ENCODE results near the gene NPC1L1. TPM values are rescaled to one million over a fixed set of nuclear protein-coding genes. Genes with fewer than 3 reads are reported as not detected.

The NPC1L1 gene
- total and polyA plus RNA-seq, 2 donors from 2014 or later: 0.88 to 2.4 TPM

DNA sequence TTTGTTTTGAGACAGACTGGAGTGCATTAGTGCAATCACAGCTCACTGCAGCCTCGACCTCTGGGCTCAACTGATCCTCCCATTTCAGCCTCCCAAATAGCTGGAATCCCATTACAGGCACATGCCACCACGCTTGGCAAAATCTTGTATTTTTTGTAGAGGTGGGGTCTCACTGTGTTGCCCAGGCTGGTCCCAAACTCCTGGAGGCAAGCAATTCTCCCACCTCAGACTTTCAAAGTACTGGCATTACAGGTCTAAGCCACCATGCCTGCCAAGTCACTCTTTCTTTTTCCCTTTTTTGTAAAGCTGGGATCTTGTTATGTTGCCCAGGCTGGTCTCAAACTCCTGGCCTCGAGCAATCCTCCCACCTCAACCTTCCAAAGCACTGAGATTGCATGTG is 8.3 kb upstream of the NPC1L1 start:
- Histone ChIP-seq H3K36me3 (ENCODE audit: control insufficient read depth in 2 of 3, insufficient read depth in 3 of 3, low read length in 3 of 3) (no peaks in the 10 kb centered on the region), H3K27me3 (ENCODE audit: control insufficient read depth, insufficient read depth, low read length) (no peaks in the 10 kb centered on the region), H3K9me3 (ENCODE audit: control insufficient read depth in 2 of 3, insufficient read depth in 1 of 3, low read length in 3 of 3) (no peaks in the 10 kb centered on the region), H3K4me3 (ENCODE audit: low read length in 3 of 3) (no peak overlapping the region), H3K4me1 (ENCODE audit: control insufficient read depth in 2 of 3, insufficient read depth in 2 of 3, low read depth in 1 of 3, low read length in 3 of 3) (no peaks in the 10 kb centered on the region), H3K27ac (ENCODE audit: low read depth in 2 of 2, low read length in 2 of 2) (no peak overlapping the region), H3K9ac (ENCODE audit: low read length in 3 of 3) (no peak overlapping the region)
- TF ChIP-seq CTCF (IDR thresholded peaks at IDR 0.05; ENCODE audit: borderline replicate concordance, extremely low read depth, insufficient read depth): no peak
- intact Hi-C loops (cut with DNase I): no loop called here
- FAIRE-seq (no peak), DNase-seq (no peak)

- no peak for FAIRE-seq
- H3K36me3 ChIP-seq (ENCODE audit: control insufficient read depth in 2 of 3, insufficient read depth in 3 of 3, low read length in 3 of 3): no peaks in the 10 kb centered on the region
Observed at GRCh38 chr7:44548893-44549292, 7.8 kb upstream of the NPC1L1 start.

DNA sequence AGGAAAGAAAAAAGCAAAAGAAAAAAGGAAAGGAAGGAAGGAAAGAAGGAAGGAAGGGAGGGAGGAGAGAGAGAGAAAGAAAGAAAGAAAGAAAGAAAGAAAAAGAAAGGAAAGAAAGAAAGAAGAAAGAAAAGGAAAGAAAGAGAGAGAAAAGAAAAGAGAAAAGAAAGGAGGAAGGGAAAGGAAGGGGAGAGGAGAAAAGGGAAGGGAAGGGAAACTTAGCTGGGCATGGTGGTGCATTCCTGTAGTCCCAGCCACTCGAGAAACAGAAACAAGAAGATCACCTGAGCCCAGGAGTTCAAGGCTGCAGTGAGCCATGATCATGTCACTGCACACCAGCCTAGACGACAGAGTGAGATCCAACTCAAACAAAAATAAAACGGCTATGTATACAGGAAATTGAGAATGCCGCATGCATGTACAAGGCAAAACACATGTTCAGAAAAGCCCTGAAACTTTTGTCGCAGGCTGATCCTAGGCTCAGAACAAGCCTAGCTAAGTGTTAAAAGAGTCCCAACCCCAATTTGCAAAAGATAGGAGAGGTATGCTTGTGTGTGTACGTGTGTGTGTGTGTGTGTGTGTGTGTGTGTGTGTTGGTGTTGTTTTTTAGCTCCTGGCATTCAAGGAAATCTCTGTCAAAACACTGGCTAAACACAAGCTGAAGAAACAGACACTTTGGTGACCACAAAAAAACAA is 6.6 kb upstream of the NPC1L1 start:
- intact Hi-C loops (cut with DNase I): no loop called here
- FAIRE-seq: no peak
- TF ChIP-seq CTCF (IDR thresholded peaks at IDR 0.05; ENCODE audit: borderline replicate concordance, extremely low read depth, insufficient read depth): no peak
- Histone ChIP-seq H3K36me3 (ENCODE audit: control insufficient read depth in 2 of 3, insufficient read depth in 3 of 3, low read length in 3 of 3) (no peaks in the 10 kb centered on the region), H3K27me3 (ENCODE audit: control insufficient read depth, insufficient read depth, low read length) (no peaks in the 10 kb centered on the region), H3K27ac (ENCODE audit: low read depth in 2 of 2, low read length in 2 of 2) (no peak overlapping the region), H3K4me3 (ENCODE audit: low read length in 3 of 3) (no peak overlapping the region), H3K9ac (ENCODE audit: low read length in 3 of 3) (no peak overlapping the region), H3K9me3 (ENCODE audit: control insufficient read depth in 2 of 3, insufficient read depth in 1 of 3, low read length in 3 of 3) (no peaks in the 10 kb centered on the region), H3K4me1 (ENCODE audit: control insufficient read depth in 2 of 3, insufficient read depth in 2 of 3, low read depth in 1 of 3, low read length in 3 of 3) (no peaks in the 10 kb centered on the region)
- no peak for DNase-seq

More at GRCh38 chr7:44548893-44549292, 7.8 kb upstream of the NPC1L1 start:
- no peak overlapping the region for H3K9ac ChIP-seq (ENCODE audit: low read length in 3 of 3)
- H3K27me3 ChIP-seq (ENCODE audit: control insufficient read depth, insufficient read depth, low read length): no peaks in the 10 kb centered on the region
- H3K4me3 ChIP-seq (ENCODE audit: low read length in 3 of 3): no peak overlapping the region
- intact Hi-C loops (cut with DNase I): no loop called here
- no peak for DNase-seq
- no peak overlapping the region for H3K27ac ChIP-seq (ENCODE audit: low read depth in 2 of 2, low read length in 2 of 2)
- no peaks in the 10 kb centered on the region for H3K9me3 ChIP-seq (ENCODE audit: control insufficient read depth in 2 of 3, insufficient read depth in 1 of 3, low read length in 3 of 3)
- no peak for TF ChIP-seq CTCF (IDR thresholded peaks at IDR 0.05; ENCODE audit: borderline replicate concordance, extremely low read depth, insufficient read depth)
- H3K4me1 ChIP-seq (ENCODE audit: control insufficient read depth in 2 of 3, insufficient read depth in 2 of 3, low read depth in 1 of 3, low read length in 3 of 3): no peaks in the 10 kb centered on the region
